OCI-M1 (cell line): ENCODE measurements around the gene GPRC5D.
A peak's percentile ranks its signal among the peaks of the same experiment; 100 is the strongest.

ENCODE experiments used
- DNase-seq: peaks from one replicate; lab custom pipeline; 2025; lab: John Stamatoyannopoulos, UW

GPRC5D gene

DNA sequence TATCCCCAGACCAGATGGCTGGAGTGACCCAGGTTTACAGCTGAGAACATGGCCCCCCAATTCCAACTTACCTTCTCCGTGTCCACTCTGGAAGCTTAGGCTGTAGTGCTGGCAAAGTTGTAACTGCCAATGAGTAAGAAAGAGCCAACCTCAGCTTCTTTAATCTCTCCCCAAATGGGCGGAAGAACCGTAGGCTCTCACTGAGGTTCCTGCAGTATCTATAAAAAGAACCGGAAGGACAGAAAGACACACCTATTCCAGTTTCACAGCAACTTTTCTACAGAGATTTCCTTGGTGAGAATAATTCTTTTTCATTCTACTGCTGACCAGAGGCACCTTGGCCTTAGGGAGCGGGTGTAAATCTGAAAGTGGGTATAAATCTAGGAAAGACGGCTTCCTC is at the start of gene GPRC5D:
GPRC5D (minus strand) TSS at position 135 of the 400 bp plus-strand sequence. CDS start 1,786 bp downstream, outside the sequence.
- DNase-seq: no peak

DNA sequence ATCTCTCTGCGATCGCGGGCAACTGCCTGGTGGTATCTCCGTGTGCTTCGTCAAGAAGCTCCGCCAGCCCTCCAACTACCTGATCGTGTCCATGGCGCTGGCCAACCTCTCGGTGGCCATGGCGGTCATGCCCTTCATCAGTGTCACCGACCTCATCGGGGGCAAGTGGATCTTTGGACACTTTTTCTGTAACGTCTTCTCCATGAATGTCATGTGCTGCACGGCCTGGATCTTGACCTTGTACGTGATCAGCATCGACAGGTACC is 49.7 kb upstream of the GPRC5D start:
- DNase-seq: no peak

DNA sequence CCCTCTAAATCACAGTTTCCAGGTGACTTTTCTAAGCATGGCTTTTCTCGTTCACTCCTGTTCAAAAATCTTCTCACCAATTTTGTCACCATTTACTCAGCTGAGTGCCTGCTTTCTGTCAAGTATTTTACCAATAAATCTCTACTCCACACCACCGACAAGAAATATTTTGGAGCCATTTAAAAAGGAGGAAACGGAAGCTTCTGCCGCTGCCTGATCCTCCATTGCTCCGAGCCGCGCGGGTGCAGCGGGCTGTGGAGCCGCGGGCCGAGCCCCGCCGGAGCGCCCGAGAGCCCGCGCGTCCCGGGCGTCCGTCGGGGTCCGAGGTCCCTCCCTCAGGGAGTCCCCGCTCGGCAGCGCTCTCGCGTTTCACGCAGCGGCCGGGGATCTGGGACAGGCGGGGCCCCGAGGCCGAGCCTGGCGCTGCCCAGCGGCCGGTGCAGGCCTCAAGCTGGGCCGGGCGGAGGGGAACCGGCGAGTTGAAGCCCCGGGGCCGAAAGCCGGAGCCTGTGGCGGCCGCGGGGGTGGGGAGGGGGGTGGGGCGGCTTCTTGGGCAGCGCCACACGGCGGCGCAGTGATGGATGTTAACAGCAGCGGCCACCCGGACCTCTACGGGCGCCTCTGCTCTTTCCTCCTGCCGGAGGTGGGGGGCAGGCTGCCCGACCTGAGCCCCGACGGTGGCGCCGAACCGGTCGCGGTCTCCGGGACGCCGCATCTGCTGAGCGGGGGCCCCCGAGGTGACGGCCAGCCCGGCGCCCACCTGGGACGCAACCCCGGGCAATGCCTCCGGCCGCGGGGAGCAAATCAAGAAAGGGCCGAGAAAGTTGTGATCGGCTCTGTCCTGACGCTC is 49.2 kb upstream of the GPRC5D start:
- peak; percentile 72 for DNase-seq

DNA sequence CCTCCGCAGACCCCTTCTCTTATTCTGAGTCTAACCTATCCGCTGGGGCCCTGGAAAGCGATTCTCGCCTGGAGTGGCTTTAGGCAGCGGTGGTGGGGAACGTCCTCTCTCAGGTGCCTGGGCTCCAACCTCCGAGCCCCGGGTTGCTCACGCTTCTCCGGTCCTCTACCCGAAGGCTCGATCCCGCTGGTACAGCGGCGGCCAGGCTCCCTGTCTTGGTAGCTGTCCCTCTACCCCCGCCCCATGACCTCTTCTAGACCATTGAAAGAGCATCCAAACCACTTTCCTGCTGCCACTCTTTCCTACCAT is 48.6 kb upstream of the GPRC5D start:
- peak; percentile 67 for DNase-seq

- DNase-seq: peak; percentile 92
These were observed 48.1 kb upstream of the GPRC5D start, which contains the start of gene HEBP1 for GRCh38 chr12:12999959-13000615. Gene HEBP1 (minus strand): TSS chr12:13000265. CDS start chr12:13000114, 151 bp downstream.

DNA sequence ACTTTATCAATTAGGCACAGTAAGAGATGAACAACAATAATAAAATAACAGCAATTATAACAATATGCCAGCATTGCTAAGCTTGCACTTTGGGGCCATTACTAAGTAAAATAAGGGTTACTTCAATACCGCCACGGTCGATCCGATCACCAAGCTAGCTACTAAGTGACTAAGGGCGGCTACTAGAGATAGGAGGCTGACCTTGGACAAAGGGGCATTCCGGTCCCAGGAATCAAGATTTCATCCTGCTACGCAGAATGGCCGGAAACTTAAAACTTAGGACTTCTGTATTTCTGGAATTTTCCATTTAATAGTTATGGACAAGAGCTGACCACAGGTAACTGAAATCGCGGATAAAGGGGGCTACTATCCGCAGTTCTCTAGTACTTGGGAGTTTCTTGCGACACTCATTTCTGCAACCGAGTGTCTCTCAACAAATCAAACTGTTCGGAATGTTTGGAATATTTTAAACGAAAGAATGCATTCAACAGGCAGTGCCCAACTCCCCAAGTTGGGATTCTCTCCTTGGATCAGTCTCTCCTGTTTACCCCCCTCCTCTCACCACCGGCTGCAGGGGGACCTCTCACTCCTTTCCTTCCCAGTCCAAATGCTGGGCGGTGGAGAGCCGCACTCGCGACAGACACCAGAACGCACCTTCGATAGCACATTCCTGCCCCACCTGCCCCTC is 47.4 kb upstream of the GPRC5D start:
- no peak for DNase-seq

DNA sequence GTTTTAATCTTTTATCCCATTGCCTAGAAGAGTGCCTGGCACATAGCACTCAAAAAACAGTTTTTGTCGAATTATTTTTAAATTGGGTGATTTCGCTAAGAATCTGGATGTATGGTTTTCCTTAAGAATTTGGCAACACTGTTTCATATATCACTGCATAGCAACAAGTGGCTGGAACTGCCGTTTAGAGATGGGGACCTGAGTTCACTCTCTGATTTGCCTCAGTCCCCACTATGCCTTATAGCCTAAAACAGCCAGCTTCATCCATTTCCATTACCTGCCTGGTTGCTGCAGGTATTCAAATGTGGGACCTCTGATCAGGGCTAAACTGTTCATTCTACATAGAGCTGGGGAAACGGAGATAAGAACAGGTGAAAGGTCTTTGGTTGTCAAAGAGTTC is 46.3 kb upstream of the GPRC5D start:
- DNase-seq: no peak

DNA sequence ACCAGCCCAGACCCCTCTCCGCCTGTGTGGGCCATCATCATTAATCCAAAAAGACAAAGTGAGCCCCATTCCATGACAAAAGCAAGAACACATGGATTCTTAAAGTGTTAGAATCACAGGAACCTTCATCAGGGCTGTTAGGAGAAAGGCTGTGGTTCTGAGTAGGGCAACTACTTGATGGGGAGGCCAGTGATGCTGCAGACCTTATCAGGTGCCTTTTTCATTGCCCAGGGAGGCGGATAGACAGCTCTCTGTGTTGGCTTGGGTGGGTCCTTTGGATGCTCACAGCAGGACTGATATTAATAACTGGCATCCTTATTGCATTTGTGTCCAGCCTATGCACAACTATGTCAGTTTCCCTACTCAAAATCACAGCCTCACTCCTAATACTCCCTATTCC is 45.8 kb upstream of the GPRC5D start:
- no peak for DNase-seq

DNA sequence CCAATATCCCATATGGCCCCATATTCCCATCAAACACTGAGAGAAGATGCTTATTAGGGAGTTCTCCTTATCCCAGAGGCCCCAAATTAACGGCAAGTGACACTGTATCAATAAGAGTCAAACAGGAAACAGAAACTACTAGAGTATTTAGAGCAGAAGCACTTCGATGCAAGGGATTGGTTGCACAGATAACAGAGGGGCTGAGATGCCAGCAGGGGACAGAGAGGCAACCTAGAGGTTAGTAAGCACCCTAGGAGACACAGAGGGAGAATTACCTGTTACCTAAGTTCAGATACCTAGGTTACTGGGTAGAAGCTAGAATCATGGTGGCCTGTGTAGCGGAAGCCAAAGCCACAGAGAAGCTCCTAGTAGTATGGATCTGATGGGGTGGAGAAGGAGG is 45.2 kb upstream of the GPRC5D start:
- DNase-seq: no peak

GRCh38 chr12:12996209-12996608 is 44.2 kb upstream of the GPRC5D start:
- DNase-seq: no peak

DNA sequence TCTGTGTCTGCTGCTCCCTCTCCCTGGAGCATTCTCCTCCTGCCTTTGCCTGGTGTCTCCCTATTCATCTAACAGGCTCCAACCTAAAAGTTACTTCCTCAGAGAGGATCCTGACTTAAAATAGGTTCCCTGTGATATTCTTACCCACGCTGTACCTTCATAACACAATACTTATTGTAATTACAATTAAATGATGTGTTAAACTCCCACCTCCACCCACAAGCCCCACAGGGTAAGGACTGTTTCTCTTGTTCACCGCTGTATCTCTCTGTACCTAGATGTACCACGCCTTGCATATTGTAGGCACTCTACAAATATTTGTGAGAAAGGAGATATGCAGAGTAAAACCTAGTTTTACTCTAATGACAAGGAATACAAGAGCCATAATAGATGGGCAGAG is 43.1 kb upstream of the GPRC5D start:
- no peak for DNase-seq

GRCh38 chr12:12993367-12993766 is 41.4 kb upstream of the GPRC5D start:
- no peak for DNase-seq

DNA sequence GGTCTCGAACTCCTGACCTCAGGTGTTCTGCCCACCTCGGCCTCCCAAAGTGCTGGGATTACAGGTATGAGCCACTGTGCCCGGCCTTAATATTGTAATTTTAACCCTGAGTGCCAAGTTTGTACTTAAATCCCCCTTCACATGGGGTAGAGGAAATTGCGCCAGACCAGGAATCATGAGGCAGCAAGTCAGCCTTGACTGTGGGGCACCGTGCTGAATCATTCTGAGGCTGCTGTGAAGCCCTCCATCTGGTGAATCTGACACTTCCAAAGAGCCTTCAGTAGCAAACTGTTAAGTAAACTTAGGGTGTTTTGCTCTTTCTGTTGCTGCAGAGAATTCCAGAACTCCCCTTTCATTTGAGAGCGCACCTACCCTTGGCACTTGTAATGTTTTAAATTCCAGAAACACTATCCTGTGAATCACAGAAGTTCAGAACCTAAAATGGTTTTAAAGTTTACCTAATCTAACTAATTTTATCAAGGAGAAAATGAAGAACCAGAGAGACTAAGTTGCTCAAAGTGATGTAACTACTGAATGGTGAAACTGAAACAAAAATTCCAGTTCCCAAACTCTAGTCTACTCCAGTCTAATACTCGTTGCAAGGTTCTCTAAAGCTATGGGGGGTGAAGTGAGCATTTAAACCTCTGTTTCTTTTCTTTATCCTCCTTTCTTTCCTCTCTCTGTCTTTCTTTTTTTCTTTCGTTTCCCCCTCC is 40.6 kb upstream of the GPRC5D start:
- peak; percentile 84 for DNase-seq

DNA sequence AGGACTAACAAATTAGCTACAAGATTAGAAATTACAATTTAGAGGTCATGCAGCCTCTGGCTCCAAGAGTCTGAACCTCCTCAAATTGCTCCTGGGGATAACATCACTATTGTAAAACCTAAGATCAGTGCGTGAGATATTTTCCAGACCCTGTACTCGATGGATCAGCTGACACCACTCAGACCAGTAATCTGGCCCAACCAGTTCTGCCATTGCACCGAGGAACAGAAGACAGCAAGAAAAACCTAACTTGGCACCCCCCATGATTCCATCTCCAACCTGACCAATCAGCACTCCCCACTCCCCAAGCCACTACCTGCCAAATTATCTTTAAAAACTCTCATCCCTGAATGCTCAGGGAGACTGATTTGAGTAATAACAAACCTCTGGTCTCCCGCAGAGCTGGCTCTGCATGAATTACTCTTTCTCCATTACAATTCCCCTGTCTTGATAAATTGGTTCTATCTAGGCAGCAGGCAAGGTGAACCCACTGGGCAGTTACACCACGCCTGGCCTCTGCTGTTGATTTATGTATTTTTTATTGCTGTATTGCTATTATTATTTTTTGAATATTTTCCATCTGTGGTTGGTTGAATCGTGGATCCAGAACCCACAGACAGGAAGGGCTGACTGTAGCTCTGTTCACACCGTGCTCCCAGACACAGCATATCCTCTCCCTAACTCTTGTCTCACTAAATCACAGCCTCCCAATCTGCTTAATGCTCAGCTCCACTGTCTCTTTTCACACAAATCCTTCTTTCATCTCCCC is 38.9 kb upstream of the GPRC5D start:
- DNase-seq: no peak

GRCh38 chr12:12987421-12987820 is 35.5 kb upstream of the GPRC5D start:
- no peak for DNase-seq

GRCh38 chr12:12986775-12987331 is 34.9 kb upstream of the GPRC5D start:
- peak; percentile 7 for DNase-seq

- DNase-seq: peak; percentile 36
These were observed 33.9 kb upstream of the GPRC5D start for GRCh38 chr12:12985817-12986408.

DNA sequence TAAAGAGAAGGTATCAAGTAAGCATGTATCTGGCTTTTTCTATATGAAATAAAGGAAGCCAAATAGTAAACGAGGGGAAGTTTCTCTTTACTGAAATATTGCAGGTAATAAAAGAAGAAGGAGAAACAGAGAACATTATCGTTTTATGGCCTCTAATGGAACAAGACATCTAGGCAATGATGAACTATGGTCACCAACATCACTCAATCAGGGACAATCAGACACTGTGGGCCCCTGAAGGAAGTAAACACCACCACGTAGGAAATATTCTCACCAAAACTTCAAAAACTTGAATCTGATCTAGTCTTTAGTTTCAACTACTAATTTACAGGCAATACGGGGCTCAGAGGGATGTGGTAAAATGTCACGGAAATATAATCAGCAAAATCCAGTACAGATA is 32.2 kb upstream of the GPRC5D start:
- DNase-seq: no peak

GRCh38 chr12:12983420-12984035 is 31.6 kb upstream of the GPRC5D start:
- DNase-seq: peak; percentile 60

GRCh38 chr12:12982331-12982730 is 30.4 kb upstream of the GPRC5D start:
- DNase-seq: no peak
